Renal cortex interstitium (tissue), 11 donors: ENCODE results near the gene GRM5. TPM values are rescaled to one million over a fixed set of nuclear protein-coding genes. Genes with fewer than 3 reads are reported as not detected.

Experiments used
- DNase-seq, 11 donors: peaks; one replicate each; pipeline ENCODE4 v3.0.0-alpha.2; 2013; ENCODE audit warnings: low read depth in 9 of 11, low spot score in 4 of 11; ENCODE audit errors: extremely low read depth in 1 of 11
- polyA plus RNA-seq, 3 donors: library from polyadenylated mRNA; unstranded; fragments of 120-200 nt; gene quantifications; one replicate each; pipeline ENCODE4 v1.2.1, GENCODE V29; 2013; ENCODE audit not compliant: insufficient read length in 3 of 3

GRM5 gene
- polyA plus RNA-seq, 3 donors: 0.12 to 0.38 (median 0.19) TPM

- DNase-seq: no peak
Observed at GRCh38 chr11:88655196-88655595, 410.6 kb downstream of the GRM5 start.

- no peak for DNase-seq
Observed at GRCh38 chr11:88651556-88651955, 414.2 kb downstream of the GRM5 start.

- DNase-seq: no peak
Observed at GRCh38 chr11:88644724-88645123, 421.1 kb downstream of the GRM5 start.

- DNase-seq: no peak
Observed at GRCh38 chr11:88632163-88632562, 433.6 kb downstream of the GRM5 start.

GRCh38 chr11:88631497-88631896, 434.3 kb downstream of the GRM5 start:
- DNase-seq: no peak

- DNase-seq: no peak
Observed at GRCh38 chr11:88629496-88629895, 436.3 kb downstream of the GRM5 start.

DNA sequence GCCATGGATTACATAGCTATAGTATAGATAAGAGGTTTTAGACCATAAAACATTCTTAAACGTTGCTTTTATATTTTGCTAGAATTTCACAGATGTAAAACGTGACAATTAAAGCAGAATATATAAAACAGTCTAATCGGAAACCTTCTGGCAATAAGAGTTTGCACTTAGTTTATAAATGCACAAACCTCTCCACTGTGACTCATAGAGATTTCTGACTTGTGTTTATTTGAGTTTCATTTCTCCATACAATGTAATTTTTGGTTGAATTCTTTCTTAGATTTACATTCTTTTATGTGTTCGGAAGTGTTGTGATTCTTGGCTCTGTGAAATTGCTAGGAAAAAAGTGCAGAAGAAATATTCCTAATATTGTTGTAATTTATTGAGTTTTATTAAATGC, 439.6 kb downstream of the GRM5 start:
- no peak for DNase-seq

DNA sequence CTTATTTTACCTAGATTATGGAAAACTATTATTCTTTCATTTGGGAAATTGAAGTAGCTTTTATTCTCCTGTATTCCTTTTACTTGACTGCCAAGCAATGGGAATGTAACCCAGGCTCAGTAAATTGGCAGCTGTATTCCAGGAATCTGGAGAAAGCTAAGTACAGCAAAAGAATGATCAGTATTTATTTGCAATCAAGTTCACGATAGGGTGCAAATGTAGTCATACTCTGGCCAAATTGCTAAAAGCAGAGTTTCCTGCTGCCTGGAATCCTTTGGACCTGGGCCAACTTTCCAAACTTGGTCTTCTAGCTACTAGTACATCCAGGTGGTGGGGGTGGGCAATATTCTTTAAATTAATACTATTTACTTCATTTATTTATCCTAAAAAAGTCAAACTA, 442.3 kb downstream of the GRM5 start:
- DNase-seq: no peak

DNA sequence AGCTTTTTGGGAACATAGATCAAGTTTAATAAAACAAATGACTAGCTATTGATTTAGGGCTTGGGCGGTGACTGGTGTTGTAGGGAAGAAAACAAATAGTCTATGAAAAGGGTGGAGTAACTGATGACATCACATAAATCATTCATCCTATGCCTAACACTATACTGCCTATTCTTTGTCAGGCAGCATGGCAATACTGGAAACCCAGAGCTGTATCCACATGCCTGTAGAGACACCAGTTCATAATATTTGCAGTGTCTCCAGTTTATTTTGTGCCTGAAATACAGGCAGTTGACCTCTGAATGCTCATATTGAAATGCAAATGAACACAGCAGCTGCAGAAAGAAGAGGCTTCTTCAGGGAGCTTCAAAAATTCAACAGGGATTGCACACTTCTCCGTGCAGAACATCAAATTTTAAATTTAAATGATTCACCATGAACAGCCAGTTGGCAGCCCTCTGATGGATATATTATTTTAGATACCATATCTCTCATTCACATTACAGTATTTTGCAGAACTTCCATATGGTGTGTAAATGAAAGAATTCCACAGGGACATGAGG, 445.1 kb downstream of the GRM5 start:
- DNase-seq: no peak

- no peak for DNase-seq
Observed at GRCh38 chr11:88619656-88620385, 446.0 kb downstream of the GRM5 start.

DNA sequence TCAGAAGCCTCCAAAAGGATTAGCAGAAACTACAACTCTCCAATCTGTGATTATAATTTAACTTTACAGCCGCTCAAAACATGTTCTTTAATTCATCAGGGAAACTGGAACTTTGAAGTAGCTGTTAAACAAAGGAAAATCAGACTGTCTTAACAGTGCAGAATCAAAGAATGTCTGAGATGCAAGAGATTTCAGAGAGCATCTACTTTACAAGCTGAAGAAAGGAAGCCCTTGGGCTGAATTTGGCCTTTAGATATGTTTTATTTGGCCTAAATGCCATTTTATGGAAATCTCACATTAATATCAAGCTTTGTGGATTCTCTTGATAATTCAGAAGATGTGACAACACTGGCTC, 446.7 kb downstream of the GRM5 start:
- no peak for DNase-seq

GRCh38 chr11:88618327-88619070, 447.3 kb downstream of the GRM5 start:
- no peak for DNase-seq

DNA sequence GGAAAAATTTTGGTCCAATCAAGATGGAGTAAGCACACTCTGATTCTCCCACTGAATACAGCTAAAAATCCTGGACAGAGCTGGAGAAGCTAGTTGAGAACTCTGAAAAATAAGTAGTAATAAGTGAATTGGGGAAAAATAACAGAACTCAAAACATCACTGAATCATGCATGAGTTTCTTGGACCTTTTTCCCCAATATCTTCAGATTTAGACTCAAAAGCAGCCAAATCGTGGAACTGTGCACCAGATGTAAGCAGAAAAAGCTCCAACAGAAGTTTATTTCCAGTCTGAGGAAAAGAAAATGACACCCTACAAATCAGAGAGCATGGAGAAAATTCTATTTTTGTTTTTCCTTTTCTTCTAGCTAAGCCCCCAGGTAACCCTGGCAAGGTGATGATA, 448.6 kb downstream of the GRM5 start:
- DNase-seq: no peak

DNA sequence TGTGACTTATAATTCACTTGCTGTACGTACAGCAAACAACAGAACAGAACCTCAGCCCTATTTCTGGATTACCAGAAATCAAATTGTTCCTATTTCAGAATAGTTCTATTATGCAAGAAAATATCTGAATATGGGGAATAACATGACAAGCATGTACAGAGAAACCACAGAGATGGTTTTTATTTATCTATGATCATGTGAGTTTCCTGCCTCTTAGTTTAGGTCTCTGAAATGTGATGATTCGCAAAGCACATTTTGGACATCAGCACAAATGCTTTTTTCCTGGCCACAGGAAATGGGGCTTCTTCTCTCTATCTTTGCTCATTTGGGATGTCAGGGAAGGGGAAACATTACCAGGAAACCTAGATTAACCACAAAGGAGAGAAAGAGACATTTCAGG, 461.5 kb downstream of the GRM5 start:
- DNase-seq: no peak

DNA sequence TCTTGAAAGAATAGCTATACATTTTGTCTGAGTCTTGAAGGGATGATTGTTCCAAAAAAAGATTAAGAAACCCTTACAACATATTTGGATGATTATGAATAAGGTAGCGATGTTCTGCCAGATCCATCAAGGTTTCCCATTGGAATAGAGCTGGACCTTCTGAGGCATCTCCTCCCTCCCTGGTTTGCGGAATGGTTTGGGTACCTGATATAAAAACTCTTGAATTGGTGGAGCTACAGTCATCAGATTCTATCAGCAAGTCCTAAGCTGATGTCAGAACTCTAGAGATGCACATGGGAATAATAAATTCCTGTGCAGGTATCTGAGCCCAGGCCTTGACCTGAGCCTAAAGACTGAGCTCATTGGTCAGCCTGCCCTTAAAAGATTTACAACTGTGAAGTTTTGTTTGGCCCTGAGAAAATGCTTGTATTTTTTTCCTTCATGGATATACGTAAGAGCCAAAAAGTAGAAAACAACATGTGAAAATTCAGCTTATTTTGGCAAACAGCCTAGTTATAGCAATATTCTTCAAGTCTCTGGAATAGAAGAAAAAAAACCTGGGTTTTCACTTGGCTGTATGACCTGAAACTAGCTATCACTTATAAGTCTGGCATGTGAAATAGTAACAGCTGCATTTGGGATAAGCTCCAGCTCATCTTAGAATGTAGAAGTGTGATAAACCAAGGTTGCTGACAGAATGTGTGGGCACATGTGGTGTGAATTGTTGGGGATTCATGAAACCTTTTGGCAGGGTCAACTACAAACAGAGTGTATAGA, 462.5 kb downstream of the GRM5 start:
- peak in 2 of 11 donors; percentile 6 to 25 for DNase-seq

GRCh38 chr11:88597387-88597786, 468.4 kb downstream of the GRM5 start:
- DNase-seq: no peak

- no peak for DNase-seq
Observed at GRCh38 chr11:88596786-88597185, 469.0 kb downstream of the GRM5 start.

GRCh38 chr11:88594274-88594950, 471.4 kb downstream of the GRM5 start:
- no peak for DNase-seq

- no peak for DNase-seq
Observed at GRCh38 chr11:88590361-88590760, 475.4 kb downstream of the GRM5 start.
